OCI-LY1 (cell line): ENCODE measurements around the gene WFDC2.

Experiments
- H2AFZ ChIP-seq: fragments of 200-600 bp; sonication (generic), shearing (Covaris generic); 2 replicates; pipeline ENCODE4 v1.6.0; 2014; ENCODE audit warnings: antibody characterized with exemption, mild to moderate bottlenecking, low read length
- H3F3A ChIP-seq: fragments of 200-600 bp; sonication (generic), shearing (Covaris generic); 2 replicates; pipeline ENCODE4 v1.6.0; 2014; ENCODE audit warnings: mild to moderate bottlenecking, antibody characterized with exemption, low read length, moderate library complexity; ENCODE audit not compliant: insufficient read depth
- H3K27ac ChIP-seq: fragments of 200-600 bp; sonication (generic); 2 replicates; pipeline ENCODE4 v1.5.1; 2014; ENCODE audit warnings: low read length, mixed run types, mild to moderate bottlenecking, low read depth; ENCODE audit not compliant: poor library complexity, severe bottlenecking
- H3K27me3 ChIP-seq: fragments of 200-600 bp; sonication (generic); 2 replicates; pipeline ENCODE4 v1.6.0; 2014; ENCODE audit warnings: antibody characterized with exemption, mild to moderate bottlenecking, low read length, moderate library complexity; ENCODE audit not compliant: insufficient read depth
- H3K36me3 ChIP-seq: fragments of 200-600 bp; sonication (generic); 2 replicates; pipeline ENCODE4 v1.6.1; 2014; ENCODE audit warnings: mild to moderate bottlenecking, antibody characterized with exemption, low read length, moderate library complexity, mixed read lengths; ENCODE audit not compliant: insufficient read depth
- H3K4me1 ChIP-seq: fragments of 200-600 bp; sonication (generic); 2 replicates; pipeline ENCODE4 v1.5.1; 2014; ENCODE audit warnings: mild to moderate bottlenecking, low read length, moderate library complexity; ENCODE audit not compliant: insufficient read depth, severe bottlenecking
- H3K4me2 ChIP-seq: fragments of 200-600 bp; sonication (generic), shearing (Covaris generic); 2 replicates; pipeline ENCODE4 v1.6.1; 2014; ENCODE audit warnings: low read length
- H3K4me3 ChIP-seq: fragments of 200-600 bp; sonication (generic); 2 replicates; pipeline ENCODE4 v1.5.1; 2014; ENCODE audit warnings: low read length, low read depth, mild to moderate bottlenecking, mixed read lengths; ENCODE audit not compliant: poor library complexity, severe bottlenecking
- H3K79me2 ChIP-seq: fragments of 200-600 bp; shearing (Covaris generic); 2 replicates; pipeline ENCODE4 v1.6.1; 2016; ENCODE audit warnings: mixed run types, low read length, mixed read lengths; ENCODE audit not compliant: insufficient read depth
- H3K9ac ChIP-seq: fragments of 200-600 bp; sonication (generic), shearing (Covaris generic); 2 replicates; pipeline ENCODE4 v1.6.1; 2014; ENCODE audit warnings: mild to moderate bottlenecking, low read length, mixed read lengths
- H3K9me2 ChIP-seq: fragments of 200-600 bp; sonication (generic), shearing (Covaris generic); 2 replicates; pipeline ENCODE4 v1.6.1; 2014; ENCODE audit warnings: low read depth, mild to moderate bottlenecking, low read length, mixed read lengths
- H3K9me3 ChIP-seq: fragments of 200-600 bp; shearing (Covaris generic); 2 replicates; pipeline ENCODE4 v1.6.1; 2014; ENCODE audit warnings: low read length, mixed read lengths
- H4K20me1 ChIP-seq: fragments of 200-600 bp; sonication (generic), shearing (Covaris generic); 2 replicates; pipeline ENCODE4 v1.6.0; 2016; ENCODE audit warnings: mild to moderate bottlenecking, low read length; ENCODE audit not compliant: insufficient read depth
- EZH2 ChIP-seq: fragments of 200-600 bp; sonication (generic), shearing (Covaris generic); IDR thresholded peaks from 2 replicates; pipeline ENCODE4 v1.8.0; 2017; ENCODE audit warnings: borderline replicate concordance, mixed run types, mild to moderate bottlenecking, antibody characterized with exemption, low read length, moderate library complexity, mixed read lengths
- TF ChIP-seq, protein P1 (sequence below): fragments of 200-600 bp; sonication (generic), shearing (Covaris generic); IDR thresholded peaks from 2 replicates; pipeline ENCODE4 v1.5.1; 2017; ENCODE audit warnings: mild to moderate bottlenecking, antibody characterized with exemption, low read length, moderate library complexity, mixed read lengths

Gene WFDC2

DNA sequence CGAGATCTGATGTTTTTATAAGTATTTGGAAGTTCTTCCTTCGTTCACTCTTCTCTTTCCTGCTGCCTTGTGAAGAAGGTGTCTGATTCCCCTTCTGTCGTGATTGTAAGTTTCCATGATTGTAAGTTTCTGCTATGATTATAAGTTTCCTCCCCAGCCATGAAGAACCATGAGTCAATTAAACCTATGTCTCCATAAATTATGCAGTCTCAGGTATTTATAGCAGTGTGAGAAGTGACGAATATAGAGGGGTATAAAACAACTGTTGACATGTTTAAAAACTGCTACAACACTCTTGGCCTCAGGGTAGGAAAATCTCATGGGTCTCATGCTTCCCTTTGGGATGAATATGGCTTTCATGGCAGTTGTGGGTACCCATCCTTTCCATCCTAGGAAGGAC is 5.8 kb upstream of the WFDC2 start:
- H3K4me3 ChIP-seq: no peak overlapping the region
- H3K9me3 ChIP-seq: no peaks in the 10 kb centered on the region
- H3K79me2 ChIP-seq: no peaks in the 10 kb centered on the region
- H3K27ac ChIP-seq: no peak overlapping the region
- 0 out of 2 replicates have a peak, but pooled peaks cover 5% of the 10 kb centered on the region for H3K27me3 ChIP-seq
- TF ChIP-seq, protein P1, sequence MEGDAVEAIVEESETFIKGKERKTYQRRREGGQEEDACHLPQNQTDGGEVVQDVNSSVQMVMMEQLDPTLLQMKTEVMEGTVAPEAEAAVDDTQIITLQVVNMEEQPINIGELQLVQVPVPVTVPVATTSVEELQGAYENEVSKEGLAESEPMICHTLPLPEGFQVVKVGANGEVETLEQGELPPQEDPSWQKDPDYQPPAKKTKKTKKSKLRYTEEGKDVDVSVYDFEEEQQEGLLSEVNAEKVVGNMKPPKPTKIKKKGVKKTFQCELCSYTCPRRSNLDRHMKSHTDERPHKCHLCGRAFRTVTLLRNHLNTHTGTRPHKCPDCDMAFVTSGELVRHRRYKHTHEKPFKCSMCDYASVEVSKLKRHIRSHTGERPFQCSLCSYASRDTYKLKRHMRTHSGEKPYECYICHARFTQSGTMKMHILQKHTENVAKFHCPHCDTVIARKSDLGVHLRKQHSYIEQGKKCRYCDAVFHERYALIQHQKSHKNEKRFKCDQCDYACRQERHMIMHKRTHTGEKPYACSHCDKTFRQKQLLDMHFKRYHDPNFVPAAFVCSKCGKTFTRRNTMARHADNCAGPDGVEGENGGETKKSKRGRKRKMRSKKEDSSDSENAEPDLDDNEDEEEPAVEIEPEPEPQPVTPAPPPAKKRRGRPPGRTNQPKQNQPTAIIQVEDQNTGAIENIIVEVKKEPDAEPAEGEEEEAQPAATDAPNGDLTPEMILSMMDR: no peak
- no peak for TF ChIP-seq EZH2
- H3K36me3 ChIP-seq: no peaks in the 10 kb centered on the region
- no peak overlapping the region for H3K9ac ChIP-seq
- no peak overlapping the region for H2AFZ ChIP-seq
- H4K20me1 ChIP-seq: no peaks in the 10 kb centered on the region
- H3K4me2 ChIP-seq: no peak overlapping the region
- no peaks in the 10 kb centered on the region for H3K9me2 ChIP-seq
- H3F3A ChIP-seq: no peaks in the 10 kb centered on the region
- H3K4me1 ChIP-seq: no peaks in the 10 kb centered on the region

- Histone ChIP-seq H3K4me1 (no peaks in the 10 kb centered on the region), H3K9me2 (no peaks in the 10 kb centered on the region), H3F3A (no peaks in the 10 kb centered on the region), H3K27ac (no peak overlapping the region), H3K9me3 (no peaks in the 10 kb centered on the region), H4K20me1 (no peaks in the 10 kb centered on the region), H3K27me3 (no peaks in the 10 kb centered on the region), H2AFZ (no peak overlapping the region), H3K36me3 (no peaks in the 10 kb centered on the region), H3K9ac (no peak overlapping the region), H3K4me3 (no peak overlapping the region), H3K4me2 (no peak overlapping the region), H3K79me2 (no peaks in the 10 kb centered on the region)
- TF ChIP-seq, protein P1: no peak
- TF ChIP-seq EZH2: no peak
Measured at GRCh38 chr20:45465491-45466266, 3.9 kb upstream of the WFDC2 start.

- H3F3A ChIP-seq: no peaks in the 10 kb centered on the region
- H3K9me3 ChIP-seq: no peaks in the 10 kb centered on the region
Measured at GRCh38 chr20:45467172-45467571, 2.4 kb upstream of the WFDC2 start.

More at GRCh38 chr20:45467172-45467571, 2.4 kb upstream of the WFDC2 start:
- Histone ChIP-seq H3K4me3 (no peak overlapping the region), H3K27me3 (no peaks in the 10 kb centered on the region), H3K4me2 (no peak overlapping the region), H3K27ac (no peak overlapping the region), H3K36me3 (no peaks in the 10 kb centered on the region), H3K79me2 (no peaks in the 10 kb centered on the region), H3K9ac (no peak overlapping the region), H2AFZ (no peak overlapping the region), H3K4me1 (no peaks in the 10 kb centered on the region), H3K9me2 (no peaks in the 10 kb centered on the region), H4K20me1 (no peaks in the 10 kb centered on the region)
- TF ChIP-seq EZH2: no peak
- TF ChIP-seq, protein P1: no peak
